BJ (cell line): ENCODE data around the gene DIS3L. TPM values are rescaled to one million over a fixed set of nuclear protein-coding genes. Genes with fewer than 3 reads are reported as not detected.

ENCODE experiments used
- CTCF ChIA-PET: fragments of 350-600 bp; formaldehyde crosslinking; extraction: SDS; loops from one replicate; lab custom pipeline; 2021; ENCODE audit warnings: antibody characterized with exemption, inconsistent platforms; lab: Yijun Ruan, JAX
- POLR2A ChIA-PET: fragments of 300-600 bp; sonication (Branson Sonifier 250); formaldehyde crosslinking; extraction: SDS; loops from one replicate; lab custom pipeline; 2021; ENCODE audit warnings: antibody characterized with exemption; lab: Charles Lee
- DNase-seq: peaks from one replicate; pipeline ENCODE4 v3.0.0-alpha.2; 2011; ENCODE audit warnings: low read depth
- H3K27me3 ChIP-seq: 2 replicates; pipeline ENCODE4 v1.6.0; 2011; ENCODE audit warnings: low read length; ENCODE audit not compliant: control insufficient read depth, insufficient read depth
- H3K36me3 ChIP-seq: 2 replicates; pipeline ENCODE4 v1.5.1; 2011; ENCODE audit warnings: low read length; ENCODE audit not compliant: control insufficient read depth, insufficient read depth
- H3K4me3 ChIP-seq: 2 replicates; pipeline ENCODE4 v1.5.1; 2011; ENCODE audit warnings: low read depth, mild to moderate bottlenecking, control low read depth, low read length
- CTCF ChIP-seq: IDR thresholded peaks from 2 replicates; pipeline ENCODE4 v1.5.1; 2011; ENCODE audit warnings: low read depth, mild to moderate bottlenecking, control low read depth, inconsistent platforms, low read length, moderate library complexity; ENCODE audit not compliant: insufficient read depth
- polyA plus RNA-seq: library from polyadenylated mRNA; depleted of rRNA; stranded (reverse); fragments of >200 nt; gene quantifications from 2 replicates; pipeline ENCODE4 v1.2.3, GENCODE V29; 2011

Gene DIS3L
- polyA plus RNA-seq, 1 experiment: 9.2 TPM

DNA sequence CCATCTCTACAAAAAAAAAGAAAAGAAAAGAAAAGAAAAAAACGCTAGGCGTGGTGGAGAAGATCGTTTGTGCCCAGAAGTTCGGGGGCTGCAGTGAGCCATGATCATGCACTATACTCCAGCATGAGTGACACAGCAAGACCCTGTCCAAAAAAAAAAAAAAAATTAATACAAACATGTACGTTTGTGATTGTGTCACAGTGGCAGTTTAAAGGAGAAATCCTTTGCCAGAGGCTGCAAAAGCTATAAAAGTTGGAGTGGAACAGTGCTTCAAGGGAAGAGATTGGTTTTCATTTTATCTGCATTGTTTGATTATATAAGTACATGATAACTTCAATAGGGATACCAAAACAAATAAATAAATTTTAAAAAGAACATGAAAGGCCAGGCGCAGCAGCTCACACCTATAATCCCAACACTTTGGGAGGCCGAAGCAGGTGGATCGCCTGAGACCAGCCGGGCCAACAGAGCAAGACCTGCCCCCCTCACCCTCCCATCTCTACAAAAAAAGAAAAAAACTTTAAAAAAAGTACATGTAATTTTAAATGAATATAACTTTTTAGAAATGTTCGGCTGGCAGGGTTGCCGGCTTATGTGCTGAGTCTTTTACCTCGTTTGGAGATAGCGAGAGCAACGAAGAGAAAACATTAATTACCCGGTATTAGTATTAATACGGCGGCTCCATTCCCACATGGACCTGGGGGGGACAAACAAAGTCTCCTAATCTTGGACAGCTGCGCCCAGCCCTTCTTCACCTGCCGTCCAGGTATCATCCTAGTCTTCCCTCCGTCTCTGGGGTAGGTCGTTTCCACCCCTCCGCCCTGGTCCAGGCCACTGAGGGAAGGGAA is 573 bp upstream of the DIS3L start:
- ChIA-PET CTCF (interaction anchor here (1.6 to 1.7 kb wide), 2 partner anchors 205 to 377 kb away, joined by 4 to 6 read pairs; partner anchors contain the start of gene SNAPC5), POLR2A (no interaction called here)
- Histone ChIP-seq H3K27me3 (no peaks in the 10 kb centered on the region), H3K36me3 (no peaks in the 10 kb centered on the region), H3K4me3 (peak overlapping the region; percentile 51)
- TF ChIP-seq CTCF: no peak
- DNase-seq: no peak

- DNase-seq: peak; percentile 22
- peak overlapping the region; percentile 51 for H3K4me3 ChIP-seq
- no peaks in the 10 kb centered on the region for H3K36me3 ChIP-seq
- H3K27me3 ChIP-seq: no peaks in the 10 kb centered on the region
- CTCF ChIA-PET: interaction anchor here (0.6 to 1.5 kb wide), 4 partner anchors 12 to 203 kb away, joined by 3 read pairs; partner anchors contain the start of gene SNAPC5
- no peak for TF ChIP-seq CTCF
- POLR2A ChIA-PET: interaction anchor here (0.6 kb wide), 1 partner anchor 503 kb away, joined by 15 read pairs; the partner anchor contains the start of gene DENND4A
These were observed 976 bp downstream of the DIS3L start for GRCh38 chr15:66294157-66294931.

DNA sequence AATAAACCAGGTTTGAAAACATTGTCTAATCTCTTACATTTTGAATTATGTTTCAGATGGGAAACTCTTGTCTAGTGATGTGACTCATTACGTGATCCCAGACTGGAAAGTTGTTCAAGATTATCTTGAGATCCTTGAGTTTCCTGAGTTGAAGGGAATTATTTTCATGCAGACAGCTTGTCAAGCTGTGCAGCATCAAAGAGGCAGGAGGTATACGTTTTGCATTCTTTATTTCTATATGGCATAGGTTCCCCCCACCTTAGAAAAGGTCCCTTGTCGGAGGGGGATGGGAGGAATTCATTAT is 1.5 kb downstream of the DIS3L start:
- CTCF ChIA-PET: interaction anchor here (1.5 kb wide), 1 partner anchor 203 kb away, joined by 3 read pairs; the partner anchor contains the start of gene SNAPC5
- POLR2A ChIA-PET: no interaction called here
- Histone ChIP-seq H3K4me3 (no peak overlapping the region), H3K36me3 (no peaks in the 10 kb centered on the region), H3K27me3 (no peaks in the 10 kb centered on the region)
- no peak for TF ChIP-seq CTCF
- DNase-seq: peak; percentile 8

DNA sequence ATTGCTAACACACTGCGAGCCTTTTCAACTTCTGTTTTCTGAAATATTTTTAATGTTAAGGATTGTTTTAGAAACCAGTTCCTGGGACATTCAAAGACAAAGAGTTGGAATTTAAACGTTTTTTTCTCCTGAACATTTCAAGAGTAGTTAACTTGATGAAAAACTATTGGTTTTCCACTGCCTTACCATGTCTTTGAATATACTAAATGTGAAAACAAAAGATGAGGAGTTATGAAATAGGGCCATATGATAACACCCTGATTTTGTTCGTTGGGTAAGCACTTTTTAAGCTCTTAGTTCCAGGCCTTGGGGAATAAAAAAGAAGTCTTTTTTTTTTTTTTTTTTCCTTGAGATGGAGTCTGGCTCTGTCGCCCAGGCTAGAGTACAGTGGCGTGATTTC is 2.8 kb downstream of the DIS3L start:
- no peaks in the 10 kb centered on the region for H3K27me3 ChIP-seq
- no peaks in the 10 kb centered on the region for H3K36me3 ChIP-seq
- ChIA-PET POLR2A (no interaction called here), CTCF (no interaction called here)
- TF ChIP-seq CTCF: no peak
- no peak overlapping the region for H3K4me3 ChIP-seq
- no peak for DNase-seq

- no peak for DNase-seq
- H3K4me3 ChIP-seq: no peak overlapping the region
- ChIA-PET POLR2A (no interaction called here), CTCF (interaction anchor here (1.7 kb wide), 1 partner anchor 199 kb away, joined by 7 read pairs; the partner anchor contains the start of gene SNAPC5)
- no peaks in the 10 kb centered on the region for H3K36me3 ChIP-seq
- H3K27me3 ChIP-seq: no peaks in the 10 kb centered on the region
- no peak for TF ChIP-seq CTCF
These were observed 5.5 kb downstream of the DIS3L start for GRCh38 chr15:66298803-66299251.
